GM12892 (cell line): ENCODE measurements around the gene COL4A1.

Experiments used
- POLR2AphosphoS5 ChIP-seq: IDR thresholded peaks from 2 replicates; pipeline ENCODE4 v1.6.1; 2011; ENCODE audit warnings: low read depth, low read length, control low read depth
- TAF1 ChIP-seq: IDR thresholded peaks from 2 replicates; pipeline ENCODE4 v1.6.1; 2011; ENCODE audit warnings: low read depth, mild to moderate bottlenecking, control low read depth, low read length, borderline replicate concordance

- no peak for TF ChIP-seq POLR2AphosphoS5
- no peak for TF ChIP-seq TAF1
Observed at GRCh38 chr13:110182003-110182402, 125.0 kb downstream of the COL4A1 start.
